ENCODE data around the gene EXT2. TPM values are rescaled to one million over a fixed set of nuclear protein-coding genes. Genes with fewer than 3 reads are reported as not detected.

The EXT2 gene
- total RNA-seq, 1 experiment from 2014 or later: 42.8 TPM

- RAD21 ChIA-PET (ENCODE audit: low non-redundant PET in 1 of 2, low total read pairs in 2 of 2, uncharacterized antibody in 2 of 2, unreplicated experiment in 2 of 2): no interaction called here
Measured at GRCh38 chr11:44188643-44189042, 93.2 kb downstream of the EXT2 start.

GRCh38 chr11:44189986-44190882 is 94.8 kb downstream of the EXT2 start:
- H3K4me2 ChIP-seq (ENCODE audit: low read length): no peak overlapping the region
- H3K79me2 ChIP-seq (ENCODE audit: insufficient read depth, low read length): no peaks in the 10 kb centered on the region
- no peak overlapping the region for H3K4me3 ChIP-seq (replicated peaks in 1 of 2; ENCODE audit: low read depth in 1 of 2, low read length in 2 of 2)
- no peak overlapping the region for H3K9ac ChIP-seq (ENCODE audit: low read length)
- no peaks in the 10 kb centered on the region for H4K20me1 ChIP-seq (ENCODE audit: insufficient read depth)
- ChIA-PET CTCF (no interaction called here), POLR2A (no interaction called here), RAD21 (ENCODE audit: low non-redundant PET in 1 of 2, low total read pairs in 2 of 2, uncharacterized antibody in 2 of 2, unreplicated experiment in 2 of 2) (no interaction called here)
- no TSS peak for BruUV-seq (replicated peaks)
- H3K9me2 ChIP-seq (ENCODE audit: insufficient read depth): no peaks in the 10 kb centered on the region
- H2AFZ ChIP-seq (ENCODE audit: low read depth, low read length, poor library complexity, severe bottlenecking): no peak overlapping the region
- ATAC-seq (no peak), DNase-seq (ENCODE audit: low read depth, low spot score) (no peak)
- H3K4me1 ChIP-seq (ENCODE audit: control insufficient read depth in 1 of 2, insufficient read depth in 2 of 2, low read length in 2 of 2): no peaks in the 10 kb centered on the region
- peaks cover 0 to 4% of the 10 kb centered on the region in 2 experiments; a peak in 1 of 4 replicates for H3K36me3 ChIP-seq (ENCODE audit: control insufficient read depth in 1 of 2, insufficient read depth in 2 of 2, low read length in 2 of 2)
- intact Hi-C loops (cut with micrococcal nuclease): no loop called here
- H3K27me3 ChIP-seq (ENCODE audit: insufficient read depth, low read length): no peaks in the 10 kb centered on the region
- peaks cover 0 to 9% of the 10 kb centered on the region in 2 experiments; a peak in 2 of 4 replicates for H3K9me3 ChIP-seq (ENCODE audit: control insufficient read depth in 1 of 2, insufficient read depth in 1 of 2, low read depth in 1 of 2, low read length in 2 of 2)
- H3K27ac ChIP-seq (ENCODE audit: low read depth, low read length): no peak overlapping the region
- TF ChIP-seq MAX (IDR thresholded peaks at IDR 0.05) (no peak), EZH2 (IDR thresholded peaks at IDR 0.05) (no peak), SIN3A (IDR thresholded peaks at IDR 0.05; ENCODE audit: low read depth) (no peak), SRF (IDR thresholded peaks at IDR 0.05; ENCODE audit: low read depth) (no peak), CEBPB (IDR thresholded peaks at IDR 0.05; ENCODE audit: low read depth) (no peak), YY1 (IDR thresholded peaks at IDR 0.05; ENCODE audit: extremely low read depth, insufficient replicate concordance, low read depth, low read length) (no peak), CTCF (IDR thresholded peaks at IDR 0.05 in 2 of 3, conservative IDR thresholded peaks at IDR 0.05 in 1 of 3; ENCODE audit: borderline replicate concordance in 1 of 3, insufficient read depth in 1 of 3, low read depth in 2 of 3, low read length in 2 of 3) (no peak), RAD21 (IDR thresholded peaks at IDR 0.05; ENCODE audit: low read depth) (no peak), TCF7L2 (IDR thresholded peaks at IDR 0.05; ENCODE audit: borderline replicate concordance, extremely low read depth, insufficient read depth, insufficient read length) (no peak), EZH2phosphoT487 (IDR thresholded peaks at IDR 0.05; ENCODE audit: borderline replicate concordance) (no peak), ZNF274 (IDR thresholded peaks at IDR 0.05; ENCODE audit: low read depth, low read length) (no peak), POLR2A (IDR thresholded peaks at IDR 0.05; ENCODE audit: borderline replicate concordance, extremely low read depth, insufficient read depth, insufficient read length) (no peak)
- TF ChIP-seq, protein P1, sequence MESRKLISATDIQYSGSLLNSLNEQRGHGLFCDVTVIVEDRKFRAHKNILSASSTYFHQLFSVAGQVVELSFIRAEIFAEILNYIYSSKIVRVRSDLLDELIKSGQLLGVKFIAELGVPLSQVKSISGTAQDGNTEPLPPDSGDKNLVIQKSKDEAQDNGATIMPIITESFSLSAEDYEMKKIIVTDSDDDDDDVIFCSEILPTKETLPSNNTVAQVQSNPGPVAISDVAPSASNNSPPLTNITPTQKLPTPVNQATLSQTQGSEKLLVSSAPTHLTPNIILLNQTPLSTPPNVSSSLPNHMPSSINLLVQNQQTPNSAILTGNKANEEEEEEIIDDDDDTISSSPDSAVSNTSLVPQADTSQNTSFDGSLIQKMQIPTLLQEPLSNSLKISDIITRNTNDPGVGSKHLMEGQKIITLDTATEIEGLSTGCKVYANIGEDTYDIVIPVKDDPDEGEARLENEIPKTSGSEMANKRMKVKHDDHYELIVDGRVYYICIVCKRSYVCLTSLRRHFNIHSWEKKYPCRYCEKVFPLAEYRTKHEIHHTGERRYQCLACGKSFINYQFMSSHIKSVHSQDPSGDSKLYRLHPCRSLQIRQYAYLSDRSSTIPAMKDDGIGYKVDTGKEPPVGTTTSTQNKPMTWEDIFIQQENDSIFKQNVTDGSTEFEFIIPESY (IDR thresholded peaks at IDR 0.05; ENCODE audit: extremely low read depth, insufficient replicate concordance, low read length): no peak

More at GRCh38 chr11:44188643-44189042, 93.2 kb downstream of the EXT2 start:
- Histone ChIP-seq H3K27me3 (ENCODE audit: insufficient read depth, low read length) (no peaks in the 10 kb centered on the region), H3K9me2 (ENCODE audit: insufficient read depth) (no peaks in the 10 kb centered on the region), H3K4me1 (ENCODE audit: control insufficient read depth in 1 of 2, insufficient read depth in 2 of 2, low read length in 2 of 2) (no peaks in the 10 kb centered on the region), H3K9ac (ENCODE audit: low read length) (no peak overlapping the region), H3K36me3 (ENCODE audit: control insufficient read depth in 1 of 2, insufficient read depth in 2 of 2, low read length in 2 of 2) (peaks cover 0 to 4% of the 10 kb centered on the region in 2 experiments; a peak in 1 of 4 replicates), H3K4me3 (replicated peaks in 1 of 2; ENCODE audit: low read depth in 1 of 2, low read length in 2 of 2) (no peak overlapping the region), H3K9me3 (ENCODE audit: control insufficient read depth in 1 of 2, insufficient read depth in 1 of 2, low read depth in 1 of 2, low read length in 2 of 2) (peaks cover 0 to 9% of the 10 kb centered on the region in 2 experiments; a peak in 2 of 4 replicates), H3K4me2 (ENCODE audit: low read length) (no peak overlapping the region), H3K79me2 (ENCODE audit: insufficient read depth, low read length) (no peaks in the 10 kb centered on the region), H2AFZ (ENCODE audit: low read depth, low read length, poor library complexity, severe bottlenecking) (no peak overlapping the region), H3K27ac (ENCODE audit: low read depth, low read length) (no peak overlapping the region), H4K20me1 (ENCODE audit: insufficient read depth) (no peaks in the 10 kb centered on the region)
- intact Hi-C loops (cut with micrococcal nuclease): no loop called here
- no TSS peak for BruUV-seq (replicated peaks)
- ChIA-PET POLR2A (no interaction called here), CTCF (no interaction called here)
- DNase-seq (ENCODE audit: low read depth, low spot score): no peak
- TF ChIP-seq FOSL1 (IDR thresholded peaks at IDR 0.05; ENCODE audit: low read depth) (no peak), CBX3 (IDR thresholded peaks at IDR 0.05; ENCODE audit: low read depth) (0 out of 2 replicates have a peak, but pooled peaks have one; percentile 25), ZFX (IDR thresholded peaks at IDR 0.05) (no peak), SIN3A (IDR thresholded peaks at IDR 0.05; ENCODE audit: low read depth) (no peak), RAD21 (IDR thresholded peaks at IDR 0.05; ENCODE audit: low read depth) (no peak)
- ATAC-seq: no peak
